HepG2 (cell line): Measurements from ENCODE around the gene ELF1. TPM values are rescaled to one million over a fixed set of nuclear protein-coding genes. Genes with fewer than 3 reads are reported as not detected.

Source experiments
- ATAD3A ChIP-seq: sonication (generic); formaldehyde crosslinking; IDR thresholded peaks from 2 replicates; pipeline ENCODE4 v1.4.0; 2020; ENCODE audit warnings: missing genetic modification reagents
- ELF1 ChIP-seq: sonication (generic); formaldehyde crosslinking; IDR thresholded peaks from 2 replicates; pipeline ENCODE4 v1.4.0; 2020; ENCODE audit warnings: missing genetic modification reagents
- EP300 ChIP-seq, 3 experiments: sonication (generic) in 1 of 3; formaldehyde crosslinking in 1 of 3; IDR thresholded peaks; 2 replicates each; pipeline versions ENCODE4 v1.5.1 to v1.6.1; 2011 to 2020; ENCODE audit warnings: low read depth in 2 of 3, low read length in 2 of 3, borderline replicate concordance in 1 of 3, improper control_type of control experiment in 1 of 3, mild to moderate bottlenecking in 1 of 3, missing genetic modification reagents in 1 of 3, moderate library complexity in 1 of 3
- FOXO1 ChIP-seq: sonication (generic); formaldehyde crosslinking; IDR thresholded peaks from 2 replicates; pipeline ENCODE4 v1.4.0; 2020; ENCODE audit warnings: missing genetic modification reagents
- HNRNPL ChIP-seq: fragments of 200-400 bp; formaldehyde crosslinking; IDR thresholded peaks from 2 replicates; pipeline ENCODE4 v1.6.1; 2017; ENCODE audit warnings: mild to moderate bottlenecking, low read depth, low read length
- ISL2 ChIP-seq: sonication (generic); formaldehyde crosslinking; IDR thresholded peaks from 2 replicates; pipeline ENCODE4 v1.5.0; 2020; ENCODE audit warnings: missing genetic modification reagents
- ISX ChIP-seq: sonication (generic); formaldehyde crosslinking; conservative IDR thresholded peaks from 2 replicates; pipeline ENCODE4 v1.5.0; 2020; ENCODE audit warnings: missing genetic modification reagents
- JARID2 ChIP-seq: sonication (generic); formaldehyde crosslinking; IDR thresholded peaks from 2 replicates; pipeline ENCODE4 v1.8.1; 2023; ENCODE audit warnings: missing genetic modification reagents, inconsistent platforms; ENCODE audit not compliant: insufficient replicate concordance
- JUNB ChIP-seq: sonication (generic); formaldehyde crosslinking; IDR thresholded peaks from 2 replicates; pipeline ENCODE4 v1.8.0; 2022; ENCODE audit warnings: missing genetic modification reagents, mild to moderate bottlenecking, borderline replicate concordance
- LRRFIP1 ChIP-seq: sonication (generic); formaldehyde crosslinking; conservative IDR thresholded peaks from 2 replicates; pipeline ENCODE4 v1.4.0; 2020; ENCODE audit warnings: missing genetic modification reagents
- MBD4 ChIP-seq: IDR thresholded peaks from 2 replicates; pipeline ENCODE4 v1.6.1; 2012; ENCODE audit warnings: low read length, inconsistent platforms, borderline replicate concordance
- NFAT5 ChIP-seq: sonication (generic); formaldehyde crosslinking; IDR thresholded peaks from 2 replicates; pipeline ENCODE4 v1.4.0; 2020; ENCODE audit warnings: missing genetic modification reagents
- TCF12 ChIP-seq, 2 experiments: fragments of 450-650 bp in 1 of 2; sonication (generic) in 1 of 2; formaldehyde crosslinking in 1 of 2; IDR thresholded peaks; 2 replicates each; pipeline versions ENCODE4 v1.6.1 to v1.8.0; 2017 to 2022; ENCODE audit warnings: antibody characterized with exemption in 1 of 2, mild to moderate bottlenecking in 1 of 2, missing genetic modification reagents in 1 of 2, moderate library complexity in 1 of 2
- TMF1 ChIP-seq: sonication (generic); formaldehyde crosslinking; IDR thresholded peaks from 2 replicates; pipeline ENCODE4 v1.8.1; 2022; ENCODE audit warnings: low read depth, missing genetic modification reagents
- ZFP36L1 ChIP-seq: sonication (generic); formaldehyde crosslinking; IDR thresholded peaks from 2 replicates; pipeline ENCODE4 v1.8.0; 2022; ENCODE audit warnings: mild to moderate bottlenecking, missing genetic modification reagents, moderate library complexity
- ZMAT3 ChIP-seq: sonication (generic); formaldehyde crosslinking; conservative IDR thresholded peaks from 2 replicates; pipeline ENCODE4 v1.7.0; 2021; ENCODE audit warnings: missing genetic modification reagents
- ZNF33B ChIP-seq: sonication (generic); formaldehyde crosslinking; IDR thresholded peaks from 2 replicates; pipeline ENCODE4 v1.5.1; 2020; ENCODE audit warnings: mild to moderate bottlenecking, missing genetic modification reagents
- ZNF550 ChIP-seq: sonication (generic); formaldehyde crosslinking; IDR thresholded peaks from 2 replicates; pipeline ENCODE4 v1.4.0; 2020; ENCODE audit warnings: mild to moderate bottlenecking, missing genetic modification reagents, borderline replicate concordance
- ZNF562 ChIP-seq: sonication (generic); formaldehyde crosslinking; IDR thresholded peaks from 2 replicates; pipeline ENCODE4 v1.8.0; 2022; ENCODE audit warnings: missing genetic modification reagents, borderline replicate concordance
- polyA plus RNA-seq, 8 experiments: library from polyadenylated mRNA; depleted of rRNA in 3 of 8; stranded (reverse) in 7 of 8; unstranded in 1 of 8; fragments of >200 nt; fragmentation: Illumina TruSeq in 4 of 8; extraction: Trizol in 4 of 8; gene quantifications; 2 replicates each; pipeline versions ENCODE4 v1.2.1 to v1.2.3, GENCODE V29; 2011 to 2016; ENCODE audit warnings: low read depth in 4 of 8, missing spikeins in 1 of 8, mixed read lengths in 1 of 8; ENCODE audit not compliant: insufficient read depth in 1 of 8
- total RNA-seq, 5 experiments: library from RNA; depleted of rRNA; stranded (reverse); fragments of >200 nt; fragmentation: Illumina TruSeq; extraction: Trizol; gene quantifications; 2 replicates each; pipeline ENCODE4 v1.2.3, GENCODE V29; 2016; ENCODE audit warnings: low read depth in 1 of 5
- TF ChIP-seq, protein P1 (sequence below): sonication (generic); formaldehyde crosslinking; IDR thresholded peaks from 2 replicates; pipeline ENCODE4 v1.5.1; 2020; ENCODE audit warnings: mild to moderate bottlenecking, missing genetic modification reagents, borderline replicate concordance

Gene ELF1
- total and polyA plus RNA-seq, 2 of the 13 experiments (the other 11 are each of a cell fraction or from before 2014, with no cell fraction given): 24.6 to 71.5 TPM

DNA sequence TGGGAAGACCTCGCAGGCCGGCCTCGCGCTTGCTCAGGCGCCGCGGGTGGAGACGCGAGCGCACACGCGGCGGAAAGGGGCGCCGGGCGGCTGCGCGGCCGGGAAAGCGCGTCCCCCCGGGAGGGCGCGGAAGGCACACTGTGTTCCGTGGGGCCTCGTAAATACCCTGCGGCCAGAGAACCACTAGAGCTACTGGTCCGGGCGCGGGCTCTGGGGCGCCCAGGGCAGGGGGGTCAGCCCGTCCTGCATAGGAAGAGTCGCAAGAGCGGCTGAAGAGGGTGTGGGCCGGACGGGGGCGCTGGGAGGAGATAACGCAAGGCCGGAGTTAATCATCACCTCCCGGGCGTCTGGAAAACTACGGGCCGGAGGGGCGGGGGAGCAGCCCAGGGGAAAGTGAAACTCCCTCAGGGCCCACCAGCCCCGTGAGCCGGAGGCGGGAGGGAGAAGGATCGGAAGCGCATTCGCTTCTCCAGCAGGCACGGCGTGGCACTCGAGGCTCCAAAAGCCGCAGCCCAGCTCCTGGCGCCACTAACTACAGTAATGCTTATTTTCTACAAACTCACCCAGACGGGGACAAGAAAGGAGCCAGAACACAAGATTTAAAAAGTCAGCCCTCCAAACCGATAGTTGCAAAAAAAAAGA is 41.1 kb upstream of the ELF1 start (continued):
- TF ChIP-seq MBD4 (no peak), TMF1 (CRISPR knock-in tag) (no peak), ATAD3A (CRISPR knock-in tag) (no peak), JARID2 (CRISPR knock-in tag) (no peak), FOXO1 (CRISPR knock-in tag) (peak; percentile 24; the same call in 1 of the 2 replicates), ZMAT3 (CRISPR knock-in tag) (peak; percentile 92), ZNF33B (CRISPR knock-in tag) (peak; percentile 53; the same call in 1 of the 2 replicates), EP300 (IDR thresholded peaks at IDR 0.05; ENCODE audit: low read depth in 2 of 2, low read length in 2 of 2) (peak in 1 of 2 experiments; percentile 59; a peak in 1 of 4 replicates), EP300 (CRISPR knock-in tag; IDR thresholded peaks at IDR 0.05; ENCODE audit: borderline replicate concordance) (no peak), LRRFIP1 (CRISPR knock-in tag) (no peak), ISL2 (CRISPR knock-in tag) (no peak), NFAT5 (CRISPR knock-in tag) (peak; percentile 73; the same call in 1 of the 2 replicates), ZFP36L1 (CRISPR knock-in tag) (no peak), ZNF562 (CRISPR knock-in tag) (no peak), TCF12 (IDR thresholded peaks at IDR 0.05) (no peak), TCF12 (CRISPR knock-in tag; IDR thresholded peaks at IDR 0.05) (peak; percentile 61; the same call in 1 of the 2 replicates), ZNF550 (no peak), ELF1 (CRISPR knock-in tag) (no peak; the same call in 1 of the 2 replicates), JUNB (peak; percentile 20; the same call in 1 of the 2 replicates), ISX (CRISPR knock-in tag) (no peak), HNRNPL (0 out of 2 replicates have a peak, but pooled peaks have one; percentile 41)
- TF ChIP-seq, protein P1, sequence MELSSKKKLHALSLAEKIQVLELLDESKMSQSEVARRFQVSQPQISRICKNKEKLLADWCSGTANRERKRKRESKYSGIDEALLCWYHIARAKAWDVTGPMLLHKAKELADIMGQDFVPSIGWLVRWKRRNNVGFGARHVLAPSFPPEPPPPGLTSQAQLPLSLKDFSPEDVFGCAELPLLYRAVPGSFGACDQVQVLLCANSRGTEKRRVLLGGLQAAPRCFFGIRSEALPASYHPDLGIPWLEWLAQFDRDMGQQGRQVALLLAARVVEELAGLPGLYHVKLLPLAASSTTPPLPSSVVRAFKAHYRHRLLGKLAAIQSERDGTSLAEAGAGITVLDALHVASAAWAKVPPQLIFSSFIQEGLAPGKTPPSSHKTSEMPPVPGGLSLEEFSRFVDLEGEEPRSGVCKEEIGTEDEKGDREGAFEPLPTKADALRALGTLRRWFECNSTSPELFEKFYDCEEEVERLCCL (CRISPR knock-in tag): no peak
